Measurements from ENCODE around the gene MOSPD2.

Gene MOSPD2

DNA sequence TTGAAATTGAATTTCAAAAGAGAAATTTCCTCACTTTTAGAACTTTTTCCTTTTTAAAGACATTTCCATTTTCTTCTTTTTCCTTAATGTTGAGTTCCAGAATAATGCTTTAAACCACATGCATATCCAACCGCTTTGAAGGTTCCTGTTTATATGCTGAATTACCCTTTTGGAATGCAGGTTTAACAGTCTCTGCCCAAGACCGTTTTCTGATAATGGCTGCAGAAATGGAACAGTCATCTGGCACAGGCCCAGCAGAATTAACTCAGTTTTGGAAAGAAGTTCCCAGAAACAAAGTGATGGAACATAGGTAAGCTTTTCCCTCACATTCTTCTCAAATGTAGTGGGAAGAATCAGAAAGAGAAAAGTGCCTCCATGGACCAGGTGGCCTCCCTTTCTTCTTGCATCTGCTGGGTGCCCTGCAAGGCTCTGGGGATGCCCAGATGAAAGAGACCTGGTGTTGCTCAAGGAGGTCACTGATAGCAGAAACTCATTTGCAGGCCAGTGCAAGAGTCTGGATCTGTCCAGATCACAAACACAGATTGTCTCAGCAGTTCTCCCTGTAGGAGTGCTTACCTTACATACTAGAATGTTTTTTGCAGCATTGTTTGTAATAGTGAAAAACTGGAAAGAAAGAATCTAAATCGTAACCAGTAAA is 42.9 kb downstream of the MOSPD2 start:
- DNase-seq, result no peak

DNA sequence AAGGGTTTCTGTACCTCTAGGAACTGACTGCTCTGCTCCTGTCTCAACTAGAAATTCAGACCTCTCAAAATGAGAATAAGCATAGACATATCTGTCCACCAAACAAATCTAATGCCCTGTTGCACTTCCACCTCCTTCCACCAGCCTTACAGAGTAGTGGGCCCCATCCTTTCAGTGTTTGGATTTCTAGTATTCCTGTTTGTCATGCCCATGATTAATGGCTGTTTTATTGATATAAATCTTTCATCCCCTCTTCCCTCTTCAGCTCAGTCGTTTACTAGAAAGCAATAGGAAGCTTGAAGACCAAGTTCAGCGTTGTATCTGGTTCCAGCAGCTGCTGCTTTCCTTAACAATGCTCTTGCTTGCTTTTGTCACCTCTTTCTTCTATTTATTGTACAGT is 46.2 kb downstream of the MOSPD2 start:
- DNase-seq, result no peak

DNA sequence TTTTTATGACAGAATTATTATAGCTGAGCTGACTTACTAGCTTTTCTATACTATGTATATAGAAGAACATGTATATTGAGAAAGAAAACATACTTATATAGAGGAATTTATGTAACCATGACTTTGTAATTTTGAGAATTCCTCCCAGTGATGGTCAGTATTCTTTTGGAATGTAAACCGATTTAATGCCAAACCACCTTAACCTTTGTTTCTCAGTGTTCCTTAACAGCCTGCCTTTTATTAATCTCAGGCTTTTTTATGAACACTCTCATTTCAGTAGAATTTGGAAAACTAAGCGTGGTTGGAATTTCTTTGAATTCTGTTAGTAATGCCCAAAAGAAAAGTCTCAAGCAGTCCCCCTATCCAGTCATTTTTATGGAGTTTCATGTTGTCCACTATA is 47.0 kb downstream of the MOSPD2 start:
- no peak for DNase-seq

DNA sequence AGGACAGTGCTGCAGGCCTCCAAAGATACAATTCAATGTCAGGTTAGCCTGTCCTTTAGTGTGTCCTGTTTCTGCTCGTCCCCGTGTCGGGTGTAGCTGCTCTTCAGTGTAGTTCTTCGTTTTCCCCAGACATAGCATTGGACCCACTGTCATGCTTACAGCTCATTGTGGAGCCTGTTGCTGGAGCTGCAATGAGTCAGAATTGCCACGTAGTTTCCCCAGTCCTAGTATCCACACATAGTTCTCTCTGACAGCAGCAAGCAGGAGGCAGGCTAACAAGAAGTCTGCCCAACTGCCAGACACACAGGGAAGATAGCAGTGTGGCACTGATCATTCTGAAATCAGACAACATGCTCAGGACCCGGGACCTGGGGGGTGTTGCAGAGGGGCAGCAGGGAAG is 49.2 kb downstream of the MOSPD2 start:
- no peak for DNase-seq

DNA sequence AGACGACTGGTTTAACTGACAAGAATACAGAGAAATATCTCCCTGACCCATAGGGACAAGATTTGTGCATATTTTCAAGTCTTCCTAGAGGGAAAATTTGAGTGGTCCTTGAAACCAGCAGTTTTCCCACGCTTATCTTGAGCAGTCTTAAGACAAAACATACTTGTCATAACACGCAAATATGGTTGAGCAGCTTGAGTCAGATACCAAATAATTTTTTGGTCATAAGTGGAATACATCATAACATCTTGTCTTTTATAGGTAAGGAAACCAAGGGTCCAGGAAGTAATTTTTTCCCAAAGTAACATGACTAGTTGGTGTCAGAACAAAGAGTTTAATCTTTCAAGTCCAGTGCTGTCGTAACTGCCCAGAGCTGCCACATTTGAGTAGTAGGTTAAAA is 50.5 kb downstream of the MOSPD2 start:
- no peak for DNase-seq

DNA sequence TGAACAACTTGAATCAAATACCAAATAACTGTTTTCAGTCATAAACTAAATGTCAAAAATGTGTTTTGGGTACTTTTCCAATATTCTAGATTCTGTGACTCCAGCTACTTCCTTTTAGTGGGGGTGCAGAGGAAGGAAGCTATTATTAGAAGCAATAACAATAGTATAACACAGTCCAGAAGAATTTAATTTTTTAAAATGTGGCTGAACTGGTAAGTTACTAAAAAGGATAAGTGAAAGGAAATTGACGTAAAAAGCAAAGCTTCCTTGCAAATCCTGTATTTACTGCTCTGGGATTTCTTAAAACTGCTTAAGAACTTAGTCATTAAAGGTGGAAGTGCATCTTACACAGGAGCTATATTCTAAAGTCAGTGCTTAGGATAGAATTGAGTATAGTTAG is 53.2 kb downstream of the MOSPD2 start:
- no peak for DNase-seq

DNA sequence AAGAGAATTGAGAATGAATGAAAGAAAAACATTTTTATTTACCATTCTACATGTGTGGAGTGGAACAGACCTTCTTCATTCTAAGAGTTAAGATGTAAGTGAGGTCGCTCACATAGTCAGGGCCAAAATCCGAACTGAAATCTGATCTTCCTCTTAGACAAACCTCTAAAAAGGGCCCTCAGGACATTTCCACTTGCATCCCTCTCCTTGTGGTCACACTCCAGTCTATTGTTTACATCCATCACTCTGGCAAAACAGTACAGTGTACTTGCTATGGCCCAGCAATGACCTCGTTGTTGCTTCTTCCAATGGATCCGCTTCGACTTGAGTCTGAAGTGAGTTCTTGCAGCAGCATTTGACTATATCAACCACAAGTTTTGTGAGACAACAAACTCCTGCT is 54.2 kb downstream of the MOSPD2 start:
- no peak for DNase-seq

DNA sequence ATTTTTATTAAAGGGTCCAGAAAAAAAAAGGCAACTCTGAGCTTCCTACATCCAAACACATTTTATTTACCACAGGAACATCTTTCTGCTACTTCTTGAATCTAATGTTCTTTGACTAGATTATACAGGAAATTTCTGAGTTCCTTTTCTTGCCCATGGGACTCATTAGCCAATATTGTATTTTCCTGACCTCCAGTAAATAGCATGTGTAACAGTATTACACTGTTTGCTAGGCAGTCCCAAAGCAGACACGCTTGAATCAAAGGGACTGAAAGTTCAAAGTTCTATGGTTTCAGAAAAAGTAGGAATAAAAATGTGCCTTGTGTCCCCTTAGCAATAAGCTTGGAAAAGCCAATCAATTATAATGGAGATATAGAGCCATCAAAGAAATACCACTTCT is 57.4 kb downstream of the MOSPD2 start:
- DNase-seq, result no peak

DNA sequence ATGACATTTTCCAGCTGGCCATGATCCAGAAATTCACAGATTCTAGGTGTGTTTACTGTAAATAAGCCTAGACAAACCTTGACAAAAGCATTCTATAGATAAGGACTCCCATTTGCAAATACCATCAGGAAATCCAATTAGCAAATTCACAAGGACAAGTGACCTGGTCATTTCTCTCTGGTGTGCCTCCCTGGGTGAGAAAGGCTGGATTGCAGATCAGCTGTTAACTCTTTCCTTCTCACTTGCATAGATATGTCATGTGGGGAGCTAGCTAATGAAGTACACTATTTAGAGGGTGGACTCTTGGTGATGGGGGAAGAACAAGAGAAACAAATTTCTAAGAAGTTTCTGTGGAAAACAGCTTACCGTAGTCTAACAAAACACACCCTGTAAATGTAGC is 58.9 kb downstream of the MOSPD2 start:
- DNase-seq, result no peak

DNA sequence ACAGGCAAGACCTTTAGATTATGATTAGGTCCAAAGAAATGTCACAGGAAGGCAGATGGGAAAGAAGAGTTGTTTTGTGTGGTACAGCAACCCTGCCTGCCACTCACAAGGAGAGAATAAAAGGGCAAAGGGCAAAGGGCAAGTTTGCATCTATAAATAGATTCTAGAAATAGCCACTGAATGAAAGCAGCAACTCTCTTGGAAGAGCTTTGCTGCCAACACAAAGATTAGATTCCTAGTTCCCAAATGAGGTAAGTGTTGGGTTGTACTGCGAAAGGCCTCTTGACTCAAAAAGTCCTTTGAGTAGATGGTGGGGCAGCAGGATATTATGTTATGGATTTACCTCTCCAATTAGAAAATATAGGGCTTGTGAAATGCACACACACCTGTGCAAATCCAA is 61.2 kb downstream of the MOSPD2 start:
- no peak for DNase-seq

DNA sequence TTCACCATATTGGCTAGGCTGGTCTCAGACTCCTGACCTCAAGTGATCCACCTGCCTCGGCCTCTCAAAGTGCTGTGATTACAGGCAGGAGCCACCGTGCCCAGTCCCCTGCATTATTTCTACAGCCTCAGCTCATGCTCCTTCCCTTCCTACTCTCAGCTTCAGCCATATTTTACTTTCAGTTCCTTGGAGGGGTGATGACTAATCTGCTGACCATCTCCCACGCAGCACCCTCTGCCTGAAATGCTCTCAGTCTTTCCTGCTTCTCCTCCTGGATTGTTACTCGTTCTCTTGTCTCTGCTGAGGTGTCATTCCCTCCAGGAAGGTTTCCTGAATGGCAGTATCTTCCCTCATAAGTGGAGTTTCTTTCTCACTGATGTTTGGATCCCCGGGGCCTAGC is 63.3 kb downstream of the MOSPD2 start:
- DNase-seq, result no peak

DNA sequence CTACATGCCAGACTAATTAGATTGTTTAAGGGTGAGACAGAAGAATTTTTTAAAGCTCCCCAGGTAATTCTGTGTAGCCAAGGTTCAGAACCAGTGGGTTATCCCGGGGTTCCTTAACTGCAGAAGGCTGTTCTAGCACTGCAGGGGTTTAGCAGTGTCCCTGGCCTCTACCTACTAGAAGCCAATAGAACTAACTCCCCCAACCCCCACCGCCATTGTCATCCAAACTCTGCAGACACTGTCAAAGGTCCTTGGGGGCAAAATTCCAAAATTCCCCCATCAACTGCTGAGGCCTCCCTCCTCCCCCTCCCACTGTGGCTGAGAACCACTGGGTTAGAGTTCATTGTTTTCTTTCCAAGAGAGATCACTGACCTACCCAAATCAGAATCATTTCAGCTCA is 66.4 kb downstream of the MOSPD2 start:
- DNase-seq, result no peak

DNA sequence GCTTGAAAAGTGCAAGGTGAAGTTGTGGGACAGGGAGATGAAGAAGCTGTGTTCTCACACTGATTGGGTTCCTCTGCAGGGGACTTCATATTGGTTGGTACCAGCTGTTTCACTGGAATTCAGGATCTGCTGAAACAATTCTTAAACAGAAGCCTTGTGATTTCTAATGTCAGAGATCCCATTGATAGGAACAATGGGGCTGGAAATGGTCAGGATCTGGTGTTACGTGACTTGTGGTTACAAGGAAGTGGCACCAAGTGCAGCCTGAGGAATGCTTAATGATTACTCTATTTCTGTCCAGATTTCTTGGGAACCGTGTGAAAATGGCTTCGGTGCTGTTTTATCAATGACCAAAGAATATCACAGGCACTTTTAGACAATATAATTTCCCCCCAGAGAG is 68.1 kb downstream of the MOSPD2 start:
- DNase-seq, result no peak

DNA sequence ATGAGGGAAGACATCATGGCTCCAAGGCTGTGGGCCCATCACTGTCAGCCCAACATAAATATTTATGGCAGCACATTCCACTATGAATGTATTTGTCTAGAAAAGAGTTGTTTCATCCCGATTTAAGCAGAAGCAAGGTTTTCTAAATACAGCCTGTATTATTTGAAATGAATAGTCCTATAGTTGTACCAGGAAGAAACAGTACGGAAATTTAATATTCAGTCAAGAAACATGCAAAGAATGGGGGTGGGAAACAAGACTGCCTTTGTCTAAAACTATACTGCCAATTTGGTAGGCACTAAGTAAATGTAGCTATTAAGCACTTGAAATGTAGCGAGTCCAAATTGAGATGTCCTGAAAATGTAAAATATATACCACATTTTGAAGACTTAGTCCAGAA is 69.1 kb downstream of the MOSPD2 start:
- DNase-seq, result no peak

DNA sequence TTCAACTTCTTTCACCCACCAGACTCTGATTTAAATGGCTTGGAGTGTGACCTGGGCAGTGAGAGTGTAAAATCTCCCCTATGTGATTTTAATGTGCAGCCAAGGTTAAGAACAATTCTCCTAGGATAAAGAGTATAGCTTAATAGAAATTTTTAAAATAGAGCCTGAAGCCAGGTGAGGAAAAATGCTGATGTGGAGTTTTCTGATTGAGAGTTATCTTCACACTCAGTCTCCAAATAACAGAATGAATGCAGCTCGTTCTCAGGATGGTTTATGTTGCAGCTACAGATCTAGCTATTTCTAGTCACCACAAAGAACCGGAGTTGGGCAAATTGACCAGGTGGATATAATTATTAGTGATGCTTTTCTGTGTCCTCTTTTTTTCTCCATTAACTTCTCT is 70.7 kb downstream of the MOSPD2 start:
- no peak for DNase-seq

DNA sequence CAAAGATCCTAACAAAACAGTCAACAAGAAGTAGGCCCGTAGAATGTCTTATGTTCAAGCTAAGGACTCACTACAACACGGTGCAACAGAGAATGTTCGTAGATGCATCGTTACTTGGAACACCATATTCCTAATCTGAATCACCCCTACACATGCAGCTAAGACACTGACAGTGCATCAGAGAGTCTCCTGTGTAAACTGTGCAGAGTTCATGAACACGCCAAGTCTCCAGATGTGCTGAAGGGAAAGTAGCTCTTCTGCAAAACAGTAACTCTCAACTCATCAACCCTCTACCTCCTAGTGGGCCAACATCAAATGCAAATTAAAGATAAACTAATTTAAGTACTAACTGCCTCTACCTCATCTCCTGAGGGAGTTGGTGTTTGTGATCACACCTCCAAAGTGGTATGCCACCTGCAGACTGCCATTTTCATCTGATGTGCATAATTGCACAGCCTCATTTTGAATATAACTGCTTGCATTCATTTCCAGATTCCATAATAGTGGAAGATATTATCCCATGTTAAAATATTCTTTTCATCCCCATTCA is 73.5 kb downstream of the MOSPD2 start:
- DNase-seq, result no peak

DNA sequence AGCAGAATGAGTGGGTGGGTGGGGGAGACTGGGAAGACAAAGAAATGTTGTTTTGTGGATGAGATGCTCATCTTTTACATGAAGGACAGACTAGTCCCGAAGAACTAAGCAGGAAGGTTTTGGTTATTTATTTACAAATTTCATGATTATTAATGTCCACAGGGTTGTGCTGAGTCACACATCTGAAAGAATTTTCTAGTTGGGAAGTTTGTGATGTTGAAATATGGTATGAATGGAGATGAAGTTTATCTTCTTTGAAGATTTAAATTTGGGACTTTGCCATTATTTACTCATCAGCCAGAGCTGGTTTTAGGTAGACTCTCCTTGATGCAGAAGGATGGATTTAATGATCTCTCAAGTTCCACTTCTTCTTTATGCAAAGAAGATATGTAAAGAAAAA is 75.5 kb downstream of the MOSPD2 start:
- no peak for DNase-seq

DNA sequence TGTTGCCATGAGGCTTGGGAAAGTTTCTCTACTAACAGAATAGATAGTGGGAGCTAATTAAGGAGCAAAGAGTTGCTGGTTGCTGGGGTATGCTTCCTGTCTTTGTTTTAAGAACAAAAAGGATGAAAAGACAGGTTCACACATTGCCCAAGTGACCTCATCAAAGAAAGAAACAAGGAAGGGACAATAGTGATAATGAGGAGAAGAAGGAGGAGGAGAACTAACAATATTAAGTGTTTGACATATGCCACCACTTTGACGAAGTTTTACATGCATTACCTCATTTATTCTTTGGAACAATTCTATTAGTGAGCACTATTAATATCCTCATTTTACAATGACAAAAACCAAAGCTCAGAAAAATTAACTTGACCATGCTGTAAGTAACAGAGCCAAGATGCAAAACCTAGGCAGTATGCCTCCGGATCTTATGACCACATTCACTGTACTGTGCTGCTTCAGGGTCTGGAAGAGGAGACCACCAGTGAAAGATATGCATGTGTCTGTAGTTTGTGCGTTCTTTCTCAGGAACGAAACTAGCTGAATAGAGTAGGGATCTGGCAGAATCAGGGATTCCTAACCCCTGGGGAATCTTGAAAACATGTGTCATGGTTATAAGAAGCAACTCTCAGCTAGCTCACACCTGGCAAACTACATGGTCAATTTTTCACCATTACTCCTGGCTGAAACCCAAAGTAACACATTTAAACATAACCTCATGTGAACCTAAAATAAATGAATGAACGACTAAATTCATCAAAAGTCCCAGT is 83.8 kb downstream of the MOSPD2 start:
- DNase-seq, result no peak

DNA sequence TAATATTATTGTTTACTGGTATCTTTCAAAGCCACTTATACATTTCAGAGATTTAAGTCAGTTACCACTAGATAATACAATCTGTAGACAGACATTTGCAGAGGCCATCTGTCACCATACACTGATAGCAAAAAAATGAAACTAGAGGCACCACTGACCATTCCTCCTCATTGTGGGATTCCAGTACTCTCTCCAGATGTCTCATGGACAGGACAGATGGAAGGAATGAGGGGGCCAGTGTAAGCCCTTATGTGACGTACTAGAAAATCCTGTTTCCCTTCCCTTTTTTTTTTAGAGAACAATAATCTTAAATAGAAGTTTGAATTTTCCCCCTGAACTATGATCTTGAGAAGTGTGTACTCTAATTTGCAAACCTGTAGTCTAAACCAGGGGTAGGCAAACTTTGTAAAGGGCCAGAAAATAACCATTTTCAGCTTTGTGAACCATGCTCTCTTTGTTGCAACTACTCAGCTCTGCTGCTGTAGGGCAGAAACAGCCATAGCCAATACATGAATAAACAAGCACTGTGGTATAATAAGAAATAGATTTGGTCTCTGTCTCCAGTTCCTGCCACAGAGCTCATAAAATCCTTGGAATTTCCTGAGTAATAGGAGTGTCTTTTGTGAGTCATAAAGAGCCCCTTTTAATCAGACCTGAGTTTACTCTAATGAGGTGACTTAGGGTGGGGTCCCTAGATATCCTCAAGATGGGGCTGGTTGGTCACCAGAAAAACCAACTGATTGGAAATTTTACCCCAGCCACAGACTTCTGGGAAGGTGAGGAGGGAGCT is 90.4 kb downstream of the MOSPD2 start:
- DNase-seq, result no peak

DNA sequence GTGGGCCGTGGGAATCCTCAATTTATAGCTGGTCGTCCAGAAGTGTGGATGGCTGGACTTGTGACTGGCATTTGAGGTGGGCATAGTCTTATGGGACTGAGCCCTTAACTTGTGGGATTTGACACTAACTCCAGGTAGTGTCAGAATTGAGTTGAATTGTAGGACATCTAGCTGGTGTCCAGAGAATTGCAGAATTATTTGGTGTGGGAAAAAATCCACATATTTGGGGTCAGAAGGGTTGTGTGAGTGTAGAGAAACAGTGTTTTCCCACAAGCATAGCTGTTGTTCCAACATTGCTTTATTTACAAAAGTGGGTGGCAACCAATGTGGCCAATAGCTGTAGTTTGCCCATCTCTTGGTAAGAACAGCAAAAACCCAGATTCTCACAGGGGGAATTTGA is 91.3 kb downstream of the MOSPD2 start:
- DNase-seq, result no peak

Measured in NCI-H187 treated with DMSO at 0.1 percent for 48 hours (cell line).